H1 (cell line): ENCODE results near the gene SLC22A23.

Source experiments
- ATF3 ChIP-seq: IDR thresholded peaks from 2 replicates; pipeline ENCODE4 v1.6.1; 2011; ENCODE audit warnings: low read depth, mild to moderate bottlenecking, low read length; ENCODE audit not compliant: insufficient read depth
- CREB1 ChIP-seq: IDR thresholded peaks from 2 replicates; pipeline ENCODE4 v1.6.1; 2012; ENCODE audit warnings: inconsistent platforms
- CTCF ChIP-seq, 3 experiments: IDR thresholded peaks; 1 replicate in 2 of 3; 2 replicates in 1 of 3; pipeline versions ENCODE4 v1.5.1 to v1.6.1; 2011; ENCODE audit warnings: low read length in 3 of 3, mild to moderate bottlenecking in 3 of 3, inconsistent platforms in 2 of 3, low read depth in 1 of 3, moderate library complexity in 1 of 3; ENCODE audit not compliant: insufficient read depth in 1 of 3; ENCODE audit errors: control extremely low read depth in 1 of 3
- EP300 ChIP-seq, 2 experiments: IDR thresholded peaks; 1 replicate in 1 of 2; 2 replicates in 1 of 2; pipeline ENCODE4 v1.6.1; 2011 to 2012; ENCODE audit warnings: low read depth in 2 of 2, low read length in 2 of 2, mild to moderate bottlenecking in 2 of 2, borderline replicate concordance in 1 of 2, inconsistent platforms in 1 of 2, moderate library complexity in 1 of 2
- SIN3A ChIP-seq, 2 experiments: IDR thresholded peaks in 1 of 2; conservative IDR thresholded peaks in 1 of 2; 2 replicates each; pipeline ENCODE4 v1.6.1; 2011 to 2012; ENCODE audit warnings: low read length in 2 of 2, improper control_type of control experiment in 1 of 2, low read depth in 1 of 2, mild to moderate bottlenecking in 1 of 2
- TCF12 ChIP-seq: IDR thresholded peaks from 2 replicates; pipeline ENCODE4 v1.6.1; 2011; ENCODE audit warnings: low read depth, mild to moderate bottlenecking, low read length

- TF ChIP-seq CREB1 (no peak), TCF12 (no peak), SIN3A (conservative IDR thresholded peaks at IDR 0.05 in 1 of 2, IDR thresholded peaks at IDR 0.05 in 1 of 2; ENCODE audit: low read depth in 1 of 2, low read length in 2 of 2) (no peak), EP300 (IDR thresholded peaks at IDR 0.05; ENCODE audit: borderline replicate concordance in 1 of 2, low read depth in 2 of 2, low read length in 2 of 2) (no peak), ATF3 (no peak), CTCF (IDR thresholded peaks at IDR 0.05; ENCODE audit: control extremely low read depth in 1 of 3, insufficient read depth in 1 of 3, low read depth in 1 of 3, low read length in 3 of 3) (no peak)
Measured at GRCh38 chr6:3316818-3317217, 140.0 kb downstream of the SLC22A23 start.
